GM23338 (cell line): ENCODE data around the gene AQP5. TPM values are rescaled to one million over a fixed set of nuclear protein-coding genes. Genes with fewer than 3 reads are reported as not detected.
"Not testable (repeated sequence)": the region's sequence is repeated elsewhere in the genome, so short reads cannot be mapped to it uniquely, and the experiment has no call there.

Experiments used
- ATAC-seq: fragments of 200-7000 bp; cut with Tn5 transposase; 3 replicates; pipeline ENCODE4 v1.9.1; 2020
- DNase-seq: peaks from one replicate; pipeline ENCODE4 v3.0.0-alpha.2; 2015; ENCODE audit warnings: low spot score
- H2AFZ ChIP-seq: fragments of 200-600 bp; sonication (generic); 2 replicates; pipeline ENCODE4 v1.8.0; 2016; ENCODE audit warnings: antibody characterized with exemption, mild to moderate bottlenecking, moderate library complexity
- H3F3A ChIP-seq: fragments of 200-600 bp; sonication (generic); replicated peaks from 2 replicates; pipeline ENCODE4 v1.8.0; 2017; ENCODE audit warnings: antibody characterized with exemption, mixed run types, low read depth
- H3K27ac ChIP-seq: fragments of 200-600 bp; sonication (generic); 2 replicates; pipeline ENCODE4 v1.6.1; 2016; ENCODE audit warnings: low read depth
- H3K27me3 ChIP-seq: fragments of 200-600 bp; sonication (generic); 2 replicates; pipeline ENCODE4 v1.8.0; 2016; ENCODE audit warnings: mild to moderate bottlenecking, mixed run types, moderate library complexity; ENCODE audit not compliant: insufficient read depth
- H3K36me3 ChIP-seq: fragments of 200-600 bp; sonication (generic); 2 replicates; pipeline ENCODE4 v1.8.0; 2016; ENCODE audit warnings: mild to moderate bottlenecking; ENCODE audit not compliant: insufficient read depth
- H3K4me1 ChIP-seq: fragments of 200-600 bp; sonication (generic); 2 replicates; pipeline ENCODE4 v1.8.0; 2016; ENCODE audit warnings: mild to moderate bottlenecking, moderate library complexity; ENCODE audit not compliant: insufficient read depth
- H3K4me2 ChIP-seq: fragments of 200-600 bp; sonication (generic); 2 replicates; pipeline ENCODE4 v1.7.1; 2017; ENCODE audit warnings: mixed run types
- H3K4me3 ChIP-seq: fragments of 200-600 bp; sonication (generic); 2 replicates; pipeline ENCODE4 v1.6.1; 2016; ENCODE audit warnings: mixed run types
- H3K79me2 ChIP-seq: fragments of 200-600 bp; sonication (generic); replicated peaks from 2 replicates; pipeline ENCODE4 v1.8.0; 2017; ENCODE audit warnings: mild to moderate bottlenecking; ENCODE audit not compliant: insufficient read depth
- H3K9me2 ChIP-seq: fragments of 200-600 bp; sonication (generic); 2 replicates; pipeline ENCODE4 v1.8.0; 2017; ENCODE audit not compliant: insufficient read depth
- H4K20me1 ChIP-seq: fragments of 200-600 bp; sonication (generic); replicated peaks from 2 replicates; pipeline ENCODE4 v1.8.0; 2017; ENCODE audit warnings: mild to moderate bottlenecking; ENCODE audit not compliant: insufficient read depth
- H3K27ac Mint-ChIP-seq: 2 replicates; pipeline ENCODE4 v1.8.0; 2020; ENCODE audit warnings: inconsistent platforms, mild to moderate bottlenecking, moderate library complexity, mixed read lengths
- H3K27me3 Mint-ChIP-seq: 3 replicates; pipeline ENCODE4 v1.8.0; 2022; ENCODE audit warnings: low read depth, mild to moderate bottlenecking, moderate library complexity, mixed read lengths, inconsistent platforms; ENCODE audit not compliant: insufficient read depth, poor library complexity
- H3K36me3 Mint-ChIP-seq: 3 replicates; pipeline ENCODE4 v1.8.0; 2021; ENCODE audit warnings: low read depth, mild to moderate bottlenecking, inconsistent platforms, moderate library complexity, mixed read lengths
- H3K4me1 Mint-ChIP-seq: 3 replicates; pipeline ENCODE4 v1.8.0; 2020; ENCODE audit warnings: mild to moderate bottlenecking, inconsistent platforms, mixed read lengths
- H3K4me3 Mint-ChIP-seq: 3 replicates; pipeline ENCODE4 v1.8.0; 2021; ENCODE audit warnings: moderate library complexity, mild to moderate bottlenecking, inconsistent platforms, mixed read lengths
- H3K9me3 Mint-ChIP-seq: 3 replicates; pipeline ENCODE4 v1.8.0; 2020; ENCODE audit warnings: moderate library complexity, mild to moderate bottlenecking, inconsistent platforms, mixed read lengths
- EZH2phosphoT487 ChIP-seq: fragments of 200-600 bp; sonication (generic); IDR thresholded peaks from one replicate; pipeline ENCODE4 v1.8.1; 2018; ENCODE audit warnings: antibody characterized with exemption; ENCODE audit not compliant: unreplicated experiment
- JUNB ChIP-seq: IDR thresholded peaks from one replicate; pipeline ENCODE4 v1.6.1; 2016; ENCODE audit warnings: antibody characterized with exemption; ENCODE audit not compliant: unreplicated experiment
- NANOG ChIP-seq: IDR thresholded peaks from 2 replicates; pipeline ENCODE4 v1.6.1; 2016; ENCODE audit warnings: antibody characterized with exemption, borderline replicate concordance
- POLR2AphosphoS5 ChIP-seq: IDR thresholded peaks from 2 replicates; pipeline ENCODE4 v1.6.1; 2016; ENCODE audit warnings: antibody characterized with exemption, low read depth
- STAT1 ChIP-seq: IDR thresholded peaks from one replicate; pipeline ENCODE4 v1.6.1; 2016; ENCODE audit warnings: antibody characterized with exemption; ENCODE audit not compliant: unreplicated experiment
- ZNF114 ChIP-seq: fragments of 250-450 bp; sonication (Bioruptor Pico); IDR thresholded peaks from 2 replicates; pipeline ENCODE4 v1.5.0; 2020; ENCODE audit warnings: mild to moderate bottlenecking, moderate library complexity
- ZNF331 ChIP-seq: fragments of 250-450 bp; sonication (Bioruptor Pico); IDR thresholded peaks from 2 replicates; pipeline ENCODE4 v1.5.0; 2020; ENCODE audit warnings: low read depth, mild to moderate bottlenecking, moderate library complexity
- polyA plus RNA-seq: library from polyadenylated mRNA; unstranded; fragments of >200 nt; fragmentation: Nextera tagmentation; extraction: Ambion mirVana; gene quantifications from 2 replicates; pipeline ENCODE4 v1.2.1, GENCODE V29; 2016
- total RNA-seq: library from RNA; depleted of rRNA; stranded (reverse); fragments of >200 nt; shearing (Covaris generic); gene quantifications from 2 replicates; pipeline ENCODE4 v1.2.3, GENCODE V29; 2014
- TF ChIP-seq, protein P1 (sequence below): fragments of 250-450 bp; sonication (Bioruptor Pico); IDR thresholded peaks from 2 replicates; pipeline ENCODE4 v1.5.0; 2020; ENCODE audit warnings: mild to moderate bottlenecking, moderate library complexity
- TF ChIP-seq, protein P2 (sequence below): IDR thresholded peaks from 2 replicates; pipeline ENCODE4 v1.6.1; 2016; ENCODE audit warnings: antibody characterized with exemption
- TF ChIP-seq, protein P3 (sequence below), 2 experiments: fragments of 200-600 bp in 1 of 2; sonication (generic) in 1 of 2; conservative IDR thresholded peaks; 2 replicates each; pipeline versions ENCODE4 v1.5.1 to v1.6.1; 2016 to 2017; ENCODE audit warnings: antibody characterized with exemption in 2 of 2, low read depth in 2 of 2, mild to moderate bottlenecking in 2 of 2, moderate library complexity in 1 of 2

The AQP5 gene
- total and polyA plus RNA-seq, 2 experiments from 2014 or later, result 1.3 to 2.2 TPM

DNA sequence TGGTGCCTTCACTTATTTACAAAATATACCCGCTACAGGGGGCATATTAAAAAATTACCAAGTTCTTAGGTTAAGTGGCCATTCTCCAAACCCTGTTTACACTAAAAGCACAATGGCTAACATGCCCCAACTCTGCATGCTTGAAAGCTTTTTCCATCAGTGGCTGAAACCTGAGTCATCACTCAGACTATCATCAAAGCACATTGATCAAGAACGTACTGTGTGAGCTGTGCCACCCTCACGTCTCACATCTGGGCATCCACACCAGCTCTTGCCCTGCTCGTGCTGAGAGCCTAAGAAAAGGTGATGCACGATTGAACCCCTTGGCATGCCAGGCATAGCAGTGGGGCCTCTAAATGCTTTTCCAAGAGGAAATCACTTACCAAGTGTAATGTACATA, 24.3 kb downstream of the AQP5 start (continued):
- TF ChIP-seq, protein P1, sequence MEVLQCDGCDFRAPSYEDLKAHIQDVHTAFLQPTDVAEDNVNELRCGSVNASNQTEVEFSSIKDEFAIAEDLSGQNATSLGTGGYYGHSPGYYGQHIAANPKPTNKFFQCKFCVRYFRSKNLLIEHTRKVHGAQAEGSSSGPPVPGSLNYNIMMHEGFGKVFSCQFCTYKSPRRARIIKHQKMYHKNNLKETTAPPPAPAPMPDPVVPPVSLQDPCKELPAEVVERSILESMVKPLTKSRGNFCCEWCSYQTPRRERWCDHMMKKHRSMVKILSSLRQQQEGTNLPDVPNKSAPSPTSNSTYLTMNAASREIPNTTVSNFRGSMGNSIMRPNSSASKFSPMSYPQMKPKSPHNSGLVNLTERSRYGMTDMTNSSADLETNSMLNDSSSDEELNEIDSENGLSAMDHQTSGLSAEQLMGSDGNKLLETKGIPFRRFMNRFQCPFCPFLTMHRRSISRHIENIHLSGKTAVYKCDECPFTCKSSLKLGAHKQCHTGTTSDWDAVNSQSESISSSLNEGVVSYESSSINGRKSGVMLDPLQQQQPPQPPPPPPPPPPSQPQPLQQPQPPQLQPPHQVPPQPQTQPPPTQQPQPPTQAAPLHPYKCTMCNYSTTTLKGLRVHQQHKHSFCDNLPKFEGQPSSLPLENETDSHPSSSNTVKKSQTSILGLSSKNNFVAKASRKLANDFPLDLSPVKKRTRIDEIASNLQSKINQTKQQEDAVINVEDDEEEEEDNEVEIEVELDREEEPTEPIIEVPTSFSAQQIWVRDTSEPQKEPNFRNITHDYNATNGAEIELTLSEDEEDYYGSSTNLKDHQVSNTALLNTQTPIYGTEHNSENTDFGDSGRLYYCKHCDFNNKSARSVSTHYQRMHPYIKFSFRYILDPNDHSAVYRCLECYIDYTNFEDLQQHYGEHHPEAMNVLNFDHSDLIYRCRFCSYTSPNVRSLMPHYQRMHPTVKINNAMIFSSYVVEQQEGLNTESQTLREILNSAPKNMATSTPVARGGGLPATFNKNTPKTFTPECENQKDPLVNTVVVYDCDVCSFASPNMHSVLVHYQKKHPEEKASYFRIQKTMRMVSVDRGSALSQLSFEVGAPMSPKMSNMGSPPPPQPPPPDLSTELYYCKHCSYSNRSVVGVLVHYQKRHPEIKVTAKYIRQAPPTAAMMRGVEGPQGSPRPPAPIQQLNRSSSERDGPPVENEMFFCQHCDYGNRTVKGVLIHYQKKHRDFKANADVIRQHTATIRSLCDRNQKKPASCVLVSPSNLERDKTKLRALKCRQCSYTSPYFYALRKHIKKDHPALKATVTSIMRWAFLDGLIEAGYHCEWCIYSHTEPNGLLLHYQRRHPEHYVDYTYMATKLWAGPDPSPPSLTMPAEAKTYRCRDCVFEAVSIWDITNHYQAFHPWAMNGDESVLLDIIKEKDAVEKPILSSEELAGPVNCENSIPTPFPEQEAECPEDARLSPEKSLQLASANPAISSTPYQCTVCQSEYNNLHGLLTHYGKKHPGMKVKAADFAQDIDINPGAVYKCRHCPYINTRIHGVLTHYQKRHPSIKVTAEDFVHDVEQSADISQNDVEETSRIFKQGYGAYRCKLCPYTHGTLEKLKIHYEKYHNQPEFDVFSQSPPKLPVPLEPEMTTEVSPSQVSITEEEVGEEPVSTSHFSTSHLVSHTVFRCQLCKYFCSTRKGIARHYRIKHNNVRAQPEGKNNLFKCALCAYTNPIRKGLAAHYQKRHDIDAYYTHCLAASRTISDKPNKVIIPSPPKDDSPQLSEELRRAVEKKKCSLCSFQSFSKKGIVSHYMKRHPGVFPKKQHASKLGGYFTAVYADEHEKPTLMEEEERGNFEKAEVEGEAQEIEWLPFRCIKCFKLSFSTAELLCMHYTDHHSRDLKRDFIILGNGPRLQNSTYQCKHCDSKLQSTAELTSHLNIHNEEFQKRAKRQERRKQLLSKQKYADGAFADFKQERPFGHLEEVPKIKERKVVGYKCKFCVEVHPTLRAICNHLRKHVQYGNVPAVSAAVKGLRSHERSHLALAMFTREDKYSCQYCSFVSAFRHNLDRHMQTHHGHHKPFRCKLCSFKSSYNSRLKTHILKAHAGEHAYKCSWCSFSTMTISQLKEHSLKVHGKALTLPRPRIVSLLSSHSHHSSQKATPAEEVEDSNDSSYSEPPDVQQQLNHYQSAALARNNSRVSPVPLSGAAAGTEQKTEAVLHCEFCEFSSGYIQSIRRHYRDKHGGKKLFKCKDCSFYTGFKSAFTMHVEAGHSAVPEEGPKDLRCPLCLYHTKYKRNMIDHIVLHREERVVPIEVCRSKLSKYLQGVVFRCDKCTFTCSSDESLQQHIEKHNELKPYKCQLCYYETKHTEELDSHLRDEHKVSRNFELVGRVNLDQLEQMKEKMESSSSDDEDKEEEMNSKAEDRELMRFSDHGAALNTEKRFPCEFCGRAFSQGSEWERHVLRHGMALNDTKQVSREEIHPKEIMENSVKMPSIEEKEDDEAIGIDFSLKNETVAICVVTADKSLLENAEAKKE, result no peak
- TF ChIP-seq, protein P2, sequence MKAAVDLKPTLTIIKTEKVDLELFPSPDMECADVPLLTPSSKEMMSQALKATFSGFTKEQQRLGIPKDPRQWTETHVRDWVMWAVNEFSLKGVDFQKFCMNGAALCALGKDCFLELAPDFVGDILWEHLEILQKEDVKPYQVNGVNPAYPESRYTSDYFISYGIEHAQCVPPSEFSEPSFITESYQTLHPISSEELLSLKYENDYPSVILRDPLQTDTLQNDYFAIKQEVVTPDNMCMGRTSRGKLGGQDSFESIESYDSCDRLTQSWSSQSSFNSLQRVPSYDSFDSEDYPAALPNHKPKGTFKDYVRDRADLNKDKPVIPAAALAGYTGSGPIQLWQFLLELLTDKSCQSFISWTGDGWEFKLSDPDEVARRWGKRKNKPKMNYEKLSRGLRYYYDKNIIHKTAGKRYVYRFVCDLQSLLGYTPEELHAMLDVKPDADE, result no peak
- TF ChIP-seq ZNF114 (CRISPR knock-in tag) (no peak), EZH2phosphoT487 (no peak), JUNB (no peak), POLR2AphosphoS5 (no peak), NANOG (no peak), STAT1 (no peak), ZNF331 (CRISPR knock-in tag) (no peak)
- TF ChIP-seq, protein P3, sequence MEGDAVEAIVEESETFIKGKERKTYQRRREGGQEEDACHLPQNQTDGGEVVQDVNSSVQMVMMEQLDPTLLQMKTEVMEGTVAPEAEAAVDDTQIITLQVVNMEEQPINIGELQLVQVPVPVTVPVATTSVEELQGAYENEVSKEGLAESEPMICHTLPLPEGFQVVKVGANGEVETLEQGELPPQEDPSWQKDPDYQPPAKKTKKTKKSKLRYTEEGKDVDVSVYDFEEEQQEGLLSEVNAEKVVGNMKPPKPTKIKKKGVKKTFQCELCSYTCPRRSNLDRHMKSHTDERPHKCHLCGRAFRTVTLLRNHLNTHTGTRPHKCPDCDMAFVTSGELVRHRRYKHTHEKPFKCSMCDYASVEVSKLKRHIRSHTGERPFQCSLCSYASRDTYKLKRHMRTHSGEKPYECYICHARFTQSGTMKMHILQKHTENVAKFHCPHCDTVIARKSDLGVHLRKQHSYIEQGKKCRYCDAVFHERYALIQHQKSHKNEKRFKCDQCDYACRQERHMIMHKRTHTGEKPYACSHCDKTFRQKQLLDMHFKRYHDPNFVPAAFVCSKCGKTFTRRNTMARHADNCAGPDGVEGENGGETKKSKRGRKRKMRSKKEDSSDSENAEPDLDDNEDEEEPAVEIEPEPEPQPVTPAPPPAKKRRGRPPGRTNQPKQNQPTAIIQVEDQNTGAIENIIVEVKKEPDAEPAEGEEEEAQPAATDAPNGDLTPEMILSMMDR (conservative IDR thresholded peaks at IDR 0.05; ENCODE audit: low read depth in 2 of 2), result no peak

DNA sequence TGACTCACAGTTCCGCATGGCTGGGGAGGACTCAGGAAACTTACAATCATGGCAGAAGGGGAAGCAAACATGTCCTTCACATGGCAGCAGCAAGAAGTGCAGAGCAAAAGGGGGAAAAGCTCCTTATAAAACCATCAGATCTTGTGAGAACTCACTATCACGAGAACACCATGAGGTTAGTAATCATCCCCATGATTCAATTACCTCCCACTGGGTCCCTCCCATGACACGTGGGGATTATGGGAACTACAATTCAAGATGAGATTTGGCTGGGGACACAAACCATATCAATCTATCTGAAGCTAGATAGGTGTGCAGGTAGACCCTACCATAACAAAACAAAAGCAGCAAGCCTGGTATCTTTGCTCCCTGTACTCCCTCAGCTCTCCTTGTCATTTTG, 24.8 kb downstream of the AQP5 start:
- H3K36me3 ChIP-seq, result peaks cover 19% of the 10 kb centered on the region; the same call in 1 of the 2 replicates
- H3K9me3 Mint-ChIP-seq, H3K9me2 ChIP-seq, H3K4me3 Mint-ChIP-seq, H3F3A ChIP-seq, H3K4me3 ChIP-seq, H3K27me3 ChIP-seq, H3K79me2 ChIP-seq, H3K4me2 ChIP-seq, H4K20me1 ChIP-seq, DNase-seq, H3K27ac ChIP-seq, H3K27me3 Mint-ChIP-seq, H3K4me1 ChIP-seq, ATAC-seq, H3K27ac Mint-ChIP-seq, H2AFZ ChIP-seq: not testable (repeated sequence)
- Mint-ChIP-seq H3K4me1 (peaks cover 22% of the 10 kb centered on the region), H3K36me3 (peaks cover 24% of the 10 kb centered on the region)
